GM12891 (cell line): ENCODE measurements around the gene EML5.

Experiments used
- PAX5 ChIP-seq: IDR thresholded peaks from 2 replicates; pipeline ENCODE4 v1.6.1; 2011; ENCODE audit warnings: low read length, moderate library complexity, mild to moderate bottlenecking; ENCODE audit not compliant: insufficient read depth, severe bottlenecking
- POLR2A ChIP-seq: IDR thresholded peaks from 2 replicates; pipeline ENCODE4 v1.6.1; 2011; ENCODE audit warnings: low read depth, low read length, control low read depth
- POLR2AphosphoS5 ChIP-seq: IDR thresholded peaks from 2 replicates; pipeline ENCODE4 v1.6.1; 2011; ENCODE audit warnings: low read depth, low read length, control low read depth
- POU2F2 ChIP-seq: IDR thresholded peaks from 2 replicates; pipeline ENCODE4 v1.6.1; 2011; ENCODE audit warnings: low read depth, mild to moderate bottlenecking, control low read depth, low read length, moderate library complexity
- SPI1 ChIP-seq: IDR thresholded peaks from 2 replicates; pipeline ENCODE4 v1.6.1; 2011; ENCODE audit warnings: low read depth, low read length, control low read depth
- TAF1 ChIP-seq: IDR thresholded peaks from 2 replicates; pipeline ENCODE4 v1.6.1; 2011; ENCODE audit warnings: low read depth, low read length, control low read depth

- no peak for TF ChIP-seq POLR2A
- no peak for TF ChIP-seq TAF1
- TF ChIP-seq POU2F2, result no peak
- no peak for TF ChIP-seq POLR2AphosphoS5
- TF ChIP-seq PAX5, result no peak
- TF ChIP-seq SPI1, result no peak
These were observed 15.6 kb upstream of the EML5 start for GRCh38 chr14:88808359-88808758.
